Measurements from ENCODE around the gene ANKRD9.

- TF ChIP-seq ZBTB1 (CRISPR knock-in tag; IDR thresholded peaks at IDR 0.05; ENCODE audit: borderline replicate concordance, low read depth) (0 out of 2 replicates have a peak, but pooled peaks have one; percentile 30), POLR2AphosphoS2 (IDR thresholded peaks at IDR 0.05; ENCODE audit: low read length) (no peak), PBX2 (CRISPR knock-in tag; IDR thresholded peaks at IDR 0.05; ENCODE audit: low read depth) (no peak), PBX2 (tag; conservative IDR thresholded peaks at IDR 0.05; ENCODE audit: low read depth) (no peak), MEF2D (tag; conservative IDR thresholded peaks at IDR 0.05; ENCODE audit: low read depth) (no peak), ZKSCAN1 (IDR thresholded peaks at IDR 0.05; ENCODE audit: low read depth, low read length) (no peak), EZH2 (IDR thresholded peaks at IDR 0.05; ENCODE audit: borderline replicate concordance, low read depth, low read length) (no peak), ZNF384 (IDR thresholded peaks at IDR 0.05; ENCODE audit: low read depth, low read length) (no peak), CREM (IDR thresholded peaks at IDR 0.05; ENCODE audit: low read depth) (peak; percentile 84), MAFF (IDR thresholded peaks at IDR 0.05; ENCODE audit: low read length) (no peak), ZHX1 (conservative IDR thresholded peaks at IDR 0.05; ENCODE audit: low read length) (no peak), ARID4B (CRISPR knock-in tag; IDR thresholded peaks at IDR 0.05) (no peak), GABPA (tag; conservative IDR thresholded peaks at IDR 0.05; ENCODE audit: low read depth) (no peak; the same call in 1 of the 2 replicates), ZBTB7A (IDR thresholded peaks at IDR 0.05; ENCODE audit: borderline replicate concordance, control insufficient read depth, low read depth, low read length) (no peak; the same call in 1 of the 2 replicates)
- TF ChIP-seq, protein P1, sequence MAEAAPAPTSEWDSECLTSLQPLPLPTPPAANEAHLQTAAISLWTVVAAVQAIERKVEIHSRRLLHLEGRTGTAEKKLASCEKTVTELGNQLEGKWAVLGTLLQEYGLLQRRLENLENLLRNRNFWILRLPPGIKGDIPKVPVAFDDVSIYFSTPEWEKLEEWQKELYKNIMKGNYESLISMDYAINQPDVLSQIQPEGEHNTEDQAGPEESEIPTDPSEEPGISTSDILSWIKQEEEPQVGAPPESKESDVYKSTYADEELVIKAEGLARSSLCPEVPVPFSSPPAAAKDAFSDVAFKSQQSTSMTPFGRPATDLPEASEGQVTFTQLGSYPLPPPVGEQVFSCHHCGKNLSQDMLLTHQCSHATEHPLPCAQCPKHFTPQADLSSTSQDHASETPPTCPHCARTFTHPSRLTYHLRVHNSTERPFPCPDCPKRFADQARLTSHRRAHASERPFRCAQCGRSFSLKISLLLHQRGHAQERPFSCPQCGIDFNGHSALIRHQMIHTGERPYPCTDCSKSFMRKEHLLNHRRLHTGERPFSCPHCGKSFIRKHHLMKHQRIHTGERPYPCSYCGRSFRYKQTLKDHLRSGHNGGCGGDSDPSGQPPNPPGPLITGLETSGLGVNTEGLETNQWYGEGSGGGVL (CRISPR knock-in tag; IDR thresholded peaks at IDR 0.05): no peak
Measured at GRCh38 chr14:102509746-102510615, at the start of gene ANKRD9.
